Activated naive CD8-positive, alpha-beta T cell treated with anti-CD3 and anti-CD28 coated beads, Interleukin-2, amount 10 ng/mL, durations not matched to agents 7 days and 5 days (primary cell): Measurements from ENCODE around the gene CGREF1. TPM values are rescaled to one million over a fixed set of nuclear protein-coding genes. Genes with fewer than 3 reads are reported as not detected.
A peak's percentile ranks its signal among the peaks of the same experiment; 100 is the strongest.

Source experiments
- ATAC-seq: fragments of 150-1000 bp; cut with Tn5 transposase; one replicate; pipeline ENCODE4 v1.10.0; 2021; ENCODE audit warnings: low read depth, moderate library complexity
- POLR2A ChIA-PET: fragments of 350-600 bp; sonication (Branson Sonifier 250); formaldehyde crosslinking; loops from one replicate; lab custom pipeline; 2021; ENCODE audit warnings: antibody characterized with exemption; lab: Charles Lee
- DNase-seq: peaks from one replicate; pipeline ENCODE4 v3.0.0; 2021
- H3K27ac Mint-ChIP-seq: one replicate; pipeline ENCODE4 v1.8.0; 2022; ENCODE audit warnings: mild to moderate bottlenecking, mixed read lengths
- H3K27me3 Mint-ChIP-seq: one replicate; pipeline ENCODE4 v1.8.0; 2022; ENCODE audit warnings: mild to moderate bottlenecking, moderate library complexity, mixed read lengths
- H3K36me3 Mint-ChIP-seq: one replicate; pipeline ENCODE4 v1.8.0; 2021; ENCODE audit warnings: mild to moderate bottlenecking, mixed read lengths
- H3K4me1 Mint-ChIP-seq: one replicate; pipeline ENCODE4 v1.8.0; 2021; ENCODE audit warnings: mixed read lengths
- H3K4me3 Mint-ChIP-seq: one replicate; pipeline ENCODE4 v1.8.0; 2022; ENCODE audit warnings: mild to moderate bottlenecking, moderate library complexity, mixed read lengths
- H3K9me3 Mint-ChIP-seq: one replicate; pipeline ENCODE4 v1.8.0; 2021; ENCODE audit warnings: mixed read lengths
- total RNA-seq, 2 experiments: library from RNA; stranded (reverse); gene quantifications; one replicate each; pipeline ENCODE4 v1.2.3, GENCODE V29; 2021

Gene CGREF1
- total RNA-seq, 2 experiments from 2014 or later = 1.6 TPM

GRCh38 chr2:27149570-27150405 is 30.9 kb upstream of the CGREF1 start:
- POLR2A ChIA-PET = no interaction called here
- Mint-ChIP-seq H3K9me3 (no peaks in the 10 kb centered on the region), H3K4me3 (no peak overlapping the region), H3K27me3 (peaks cover 12% of the 10 kb centered on the region), H3K27ac (no peak overlapping the region), H3K4me1 (no peaks in the 10 kb centered on the region), H3K36me3 (no peaks in the 10 kb centered on the region)
- ATAC-seq (no peak), DNase-seq (no peak)

- Mint-ChIP-seq H3K27ac (no peak within 1 kb of the TSS), H3K27me3 (peaks cover 19% of the 10 kb centered on the region), H3K36me3 (no peaks in the 10 kb centered on the region), H3K4me1 (no peaks in the 10 kb centered on the region), H3K9me3 (no peaks in the 10 kb centered on the region), H3K4me3 (no peak within 1 kb of the TSS)
- POLR2A ChIA-PET = no interaction called here
- ATAC-seq (no peak), DNase-seq (no peak)
Observed at GRCh38 chr2:27148801-27149439, 30.0 kb upstream of the CGREF1 start, which contains the start of gene TCF23. Gene TCF23, plus strand, starts transcription at chr2:27149004. Its CDS starts 130 bp downstream, at chr2:27149134.

GRCh38 chr2:27147935-27148334 is 29.0 kb upstream of the CGREF1 start:
- Mint-ChIP-seq H3K4me3 (no peak overlapping the region), H3K36me3 (peaks cover 2% of the 10 kb centered on the region), H3K9me3 (peaks cover 2% of the 10 kb centered on the region), H3K27me3 (peaks cover 27% of the 10 kb centered on the region), H3K27ac (no peak overlapping the region), H3K4me1 (no peaks in the 10 kb centered on the region)
- DNase-seq (no peak), ATAC-seq (no peak)
- POLR2A ChIA-PET = no interaction called here

- H3K4me3 Mint-ChIP-seq = no peak overlapping the region
- POLR2A ChIA-PET = no interaction called here
- peaks cover 2% of the 10 kb centered on the region for H3K36me3 Mint-ChIP-seq
Observed at GRCh38 chr2:27145682-27146081, 26.8 kb upstream of the CGREF1 start.

GRCh38 chr2:27143285-27143684 is 24.4 kb upstream of the CGREF1 start:
- H3K4me3 Mint-ChIP-seq = no peak overlapping the region

More at GRCh38 chr2:27145682-27146081, 26.8 kb upstream of the CGREF1 start:
- Mint-ChIP-seq H3K27me3 (peaks cover 34% of the 10 kb centered on the region), H3K9me3 (peaks cover 2% of the 10 kb centered on the region), H3K4me1 (no peaks in the 10 kb centered on the region), H3K27ac (no peak overlapping the region)
- ATAC-seq (no peak), DNase-seq (no peak)

GRCh38 chr2:27139310-27139709 is 20.4 kb upstream of the CGREF1 start, which contains the start of gene PRR30:
Gene PRR30, minus strand, starts transcription at chr2:27139410. Its CDS starts 1,081 bp downstream, at chr2:27138329.
- no peak for DNase-seq
- POLR2A ChIA-PET = no interaction called here
- Mint-ChIP-seq H3K27me3 (peaks cover 19% of the 10 kb centered on the region), H3K27ac (no peak within 1 kb of the TSS), H3K4me1 (peaks cover 3% of the 10 kb centered on the region), H3K4me3 (no peak within 1 kb of the TSS), H3K36me3 (peaks cover 3% of the 10 kb centered on the region), H3K9me3 (peaks cover 2% of the 10 kb centered on the region)
- ATAC-seq = no peak

More at GRCh38 chr2:27143285-27143684, 24.4 kb upstream of the CGREF1 start:
- Mint-ChIP-seq H3K27ac (no peak overlapping the region), H3K4me1 (no peaks in the 10 kb centered on the region), H3K27me3 (peaks cover 34% of the 10 kb centered on the region), H3K36me3 (peaks cover 2% of the 10 kb centered on the region), H3K9me3 (peaks cover 2% of the 10 kb centered on the region)
- POLR2A ChIA-PET = no interaction called here
- DNase-seq (no peak), ATAC-seq (no peak)

- Mint-ChIP-seq H3K36me3 (peaks cover 6% of the 10 kb centered on the region), H3K27ac (peak overlapping the region; percentile 56), H3K4me3 (no peak overlapping the region), H3K4me1 (peaks cover 10% of the 10 kb centered on the region), H3K27me3 (peaks cover 9% of the 10 kb centered on the region), H3K9me3 (peaks cover 1% of the 10 kb centered on the region)
- DNase-seq (no peak), ATAC-seq (no peak)
- POLR2A ChIA-PET = no interaction called here
Observed at GRCh38 chr2:27138111-27138510, 19.2 kb upstream of the CGREF1 start.

GRCh38 chr2:27137322-27137935 is 18.5 kb upstream of the CGREF1 start:
- Mint-ChIP-seq H3K4me3 (no peak overlapping the region), H3K9me3 (no peaks in the 10 kb centered on the region), H3K27ac (no peak overlapping the region), H3K27me3 (peaks cover 3% of the 10 kb centered on the region), H3K36me3 (peaks cover 7% of the 10 kb centered on the region), H3K4me1 (peaks cover 16% of the 10 kb centered on the region)
- DNase-seq = no peak
- ATAC-seq = no peak
- POLR2A ChIA-PET = no interaction called here

- ATAC-seq (no peak), DNase-seq (no peak)
- Mint-ChIP-seq H3K27ac (no peak overlapping the region), H3K9me3 (no peaks in the 10 kb centered on the region), H3K27me3 (no peaks in the 10 kb centered on the region), H3K36me3 (peaks cover 7% of the 10 kb centered on the region), H3K4me3 (no peak overlapping the region), H3K4me1 (peaks cover 17% of the 10 kb centered on the region)
- POLR2A ChIA-PET = no interaction called here
Observed at GRCh38 chr2:27136751-27137150, 17.8 kb upstream of the CGREF1 start.

- peak overlapping the region; percentile 97 for H3K27ac Mint-ChIP-seq
- H3K36me3 Mint-ChIP-seq = peaks cover 7% of the 10 kb centered on the region
- H3K4me1 Mint-ChIP-seq = peaks cover 17% of the 10 kb centered on the region
- ATAC-seq (no peak), DNase-seq (no peak)
- peak overlapping the region; percentile 97 for H3K4me3 Mint-ChIP-seq
- POLR2A ChIA-PET = interaction anchor here (0.7 to 3.0 kb wide), 5 partner anchors 10 to 77 kb away, joined by 3 to 34 read pairs (median 3); partner anchors contain the start of gene ABHD1
- H3K27me3 Mint-ChIP-seq = no peaks in the 10 kb centered on the region
- H3K9me3 Mint-ChIP-seq = no peaks in the 10 kb centered on the region
Observed at GRCh38 chr2:27135478-27135955, 16.6 kb upstream of the CGREF1 start.

GRCh38 chr2:27134781-27135477 is 16.0 kb upstream of the CGREF1 start:
- H3K27ac Mint-ChIP-seq = peak overlapping the region; percentile 97
- no peaks in the 10 kb centered on the region for H3K27me3 Mint-ChIP-seq
- H3K36me3 Mint-ChIP-seq = peaks cover 7% of the 10 kb centered on the region
- no peak for DNase-seq
- ATAC-seq = no peak
- H3K9me3 Mint-ChIP-seq = no peaks in the 10 kb centered on the region
- peaks cover 17% of the 10 kb centered on the region for H3K4me1 Mint-ChIP-seq
- H3K4me3 Mint-ChIP-seq = peak overlapping the region; percentile 97
- POLR2A ChIA-PET = interaction anchor here (0.7 to 3.0 kb wide), 6 partner anchors 9 to 77 kb away, joined by 3 to 34 read pairs (median 4); partner anchors contain the start of genes ABHD1, ATRAID and SLC5A6

GRCh38 chr2:27133905-27134780 is 15.2 kb upstream of the CGREF1 start, which contains the start of gene PREB:
Gene PREB, minus strand, starts transcription at chr2:27134636. Its CDS starts 215 bp downstream, at chr2:27134421.
- no peaks in the 10 kb centered on the region for H3K9me3 Mint-ChIP-seq
- ATAC-seq (peak; percentile 96), DNase-seq (peak; percentile 100)
- peak within 1 kb of the TSS; percentile 97 for H3K27ac Mint-ChIP-seq
- H3K36me3 Mint-ChIP-seq = peaks cover 9% of the 10 kb centered on the region
- H3K27me3 Mint-ChIP-seq = no peaks in the 10 kb centered on the region
- peak within 1 kb of the TSS; percentile 97 for H3K4me3 Mint-ChIP-seq
- H3K4me1 Mint-ChIP-seq = peaks cover 17% of the 10 kb centered on the region
- POLR2A ChIA-PET = interaction anchor here (0.6 to 3.0 kb wide), 9 partner anchors 8 to 237 kb away, joined by 3 to 34 read pairs (median 4); partner anchors contain the start of genes ABHD1, ATRAID, CAD and SLC5A6
